HCT116 (cell line): Measurements from ENCODE around the gene NAXE. TPM values are rescaled to one million over a fixed set of nuclear protein-coding genes. Genes with fewer than 3 reads are reported as not detected.

Experiments
- ATAC-seq: fragments of 200-7000 bp; cut with Tn5 transposase; 2 replicates; pipeline ENCODE4 v1.9.1; 2020; ENCODE audit warnings: mild to moderate bottlenecking, moderate library complexity
- BruUV-seq: library from RNA; stranded (reverse); fragments of 400-500 nt; replicated peaks from 2 replicates; lab custom pipeline; 2021; lab: Mats Ljungman, UMichigan
- CTCF ChIA-PET: fragments of 300-600 bp; sonication (Branson Sonifier 250); formaldehyde crosslinking; loops from one replicate; lab custom pipeline; 2021; ENCODE audit warnings: antibody characterized with exemption; lab: Charles Lee
- POLR2A ChIA-PET: fragments of 300-600, 350-600 bp; sonication (Branson Sonifier 250); formaldehyde crosslinking; loops from one replicate; lab custom pipeline; 2021; ENCODE audit warnings: antibody characterized with exemption; lab: Charles Lee
- RAD21 ChIA-PET, 2 experiments: fragments of 300-600 bp; sonication (Branson Sonifier 250); formaldehyde crosslinking; loops; one replicate each; lab custom pipeline; 2023; ENCODE audit warnings: low total read pairs in 2 of 2; ENCODE audit not compliant: uncharacterized antibody in 2 of 2, unreplicated experiment in 2 of 2, low non-redundant PET in 1 of 2; lab: Charles Lee
- DNase-seq: peaks from one replicate; pipeline ENCODE4 v3.0.0-alpha.2; 2010; ENCODE audit warnings: low read depth, low spot score
- H2AFZ ChIP-seq: fragments of 200-600 bp; shearing (Covaris generic), sonication (generic); 2 replicates; pipeline ENCODE4 v1.6.1; 2017; ENCODE audit warnings: low read depth, mixed run types, mixed read lengths, antibody characterized with exemption, low read length; ENCODE audit not compliant: poor library complexity, severe bottlenecking
- H3K27ac ChIP-seq: 2 replicates; pipeline ENCODE4 v1.5.1; 2012; ENCODE audit warnings: low read depth, low read length
- H3K27me3 ChIP-seq: fragments of 200-600 bp; sonication (generic); 2 replicates; pipeline ENCODE4 v1.6.1; 2016; ENCODE audit warnings: mixed run types, low read length, mixed read lengths; ENCODE audit not compliant: insufficient read depth
- H3K36me3 ChIP-seq, 2 experiments: fragments of 200-500 bp in 1 of 2; fragments of 200-600 bp in 1 of 2; sonication (Bioruptor generic) in 1 of 2; sonication (generic) in 1 of 2; 2 replicates each; pipeline versions ENCODE4 v1.5.1 to v1.6.1; 2014 to 2016; ENCODE audit warnings: low read length in 2 of 2, inconsistent platforms in 1 of 2, mixed read lengths in 1 of 2, mixed run types in 1 of 2; ENCODE audit not compliant: insufficient read depth in 2 of 2, control insufficient read depth in 1 of 2
- H3K4me1 ChIP-seq, 2 experiments: fragments of 200-600 bp in 1 of 2; sonication (generic) in 1 of 2; 2 replicates each; pipeline versions ENCODE4 v1.5.1 to v1.6.1; 2012 to 2017; ENCODE audit warnings: low read length in 2 of 2, inconsistent platforms in 1 of 2, mild to moderate bottlenecking in 1 of 2, mixed read lengths in 1 of 2, mixed run types in 1 of 2, moderate library complexity in 1 of 2; ENCODE audit not compliant: insufficient read depth in 2 of 2, control insufficient read depth in 1 of 2
- H3K4me2 ChIP-seq: fragments of 200-600 bp; sonication (generic); 2 replicates; pipeline ENCODE4 v1.6.1; 2017; ENCODE audit warnings: mixed run types, low read length, mixed read lengths
- H3K4me3 ChIP-seq, 2 experiments: fragments of 200-600 bp in 1 of 2; sonication (generic) in 1 of 2; replicated peaks in 1 of 2; 2 replicates each; pipeline ENCODE4 v1.5.1; 2011 to 2016; ENCODE audit warnings: low read length in 2 of 2, control low read depth in 1 of 2, low read depth in 1 of 2, mild to moderate bottlenecking in 1 of 2, mixed read lengths in 1 of 2, mixed run types in 1 of 2
- H3K79me2 ChIP-seq: fragments of 200-600 bp; sonication (generic); 2 replicates; pipeline ENCODE4 v1.6.1; 2017; ENCODE audit warnings: mild to moderate bottlenecking, mixed run types, low read length, moderate library complexity, mixed read lengths; ENCODE audit not compliant: insufficient read depth
- H3K9ac ChIP-seq: fragments of 200-600 bp; sonication (generic); 2 replicates; pipeline ENCODE4 v1.6.1; 2016; ENCODE audit warnings: low read length, mixed read lengths
- H3K9me2 ChIP-seq: fragments of 200-600 bp; sonication (generic), shearing (Covaris generic); 2 replicates; pipeline ENCODE4 v1.6.1; 2017; ENCODE audit warnings: mixed run types, mild to moderate bottlenecking, moderate library complexity; ENCODE audit not compliant: insufficient read depth
- H3K9me3 ChIP-seq, 2 experiments: fragments of 200-500 bp in 1 of 2; fragments of 200-600 bp in 1 of 2; sonication (Bioruptor generic) in 1 of 2; sonication (generic) in 1 of 2; 2 replicates each; pipeline ENCODE4 v1.6.1; 2014 to 2017; ENCODE audit warnings: low read length in 2 of 2, mixed read lengths in 2 of 2, inconsistent platforms in 1 of 2, low read depth in 1 of 2, mild to moderate bottlenecking in 1 of 2, mixed run types in 1 of 2, moderate library complexity in 1 of 2; ENCODE audit not compliant: control insufficient read depth in 1 of 2, insufficient read depth in 1 of 2
- H4K20me1 ChIP-seq: fragments of 200-600 bp; sonication (generic), shearing (Covaris generic); 2 replicates; pipeline ENCODE4 v1.6.1; 2017; ENCODE audit warnings: mixed run types, mild to moderate bottlenecking, moderate library complexity; ENCODE audit not compliant: insufficient read depth
- CBX3 ChIP-seq: IDR thresholded peaks from 2 replicates; pipeline ENCODE4 v1.6.1; 2012; ENCODE audit warnings: low read depth
- EGR1 ChIP-seq: IDR thresholded peaks from 2 replicates; pipeline ENCODE4 v1.6.1; 2012; ENCODE audit warnings: low read depth
- ELF1 ChIP-seq: IDR thresholded peaks from 2 replicates; pipeline ENCODE4 v1.6.1; 2012; ENCODE audit warnings: low read depth, borderline replicate concordance
- EZH2 ChIP-seq: fragments of 200-600 bp; sonication (generic); IDR thresholded peaks from 2 replicates; pipeline ENCODE4 v1.6.1; 2017; ENCODE audit warnings: antibody characterized with exemption, mixed run types
- FOSL1 ChIP-seq: IDR thresholded peaks from 2 replicates; pipeline ENCODE4 v1.6.1; 2012; ENCODE audit warnings: low read depth
- MAX ChIP-seq: IDR thresholded peaks from 2 replicates; pipeline ENCODE4 v1.6.1; 2012
- POLR2A ChIP-seq: IDR thresholded peaks from 2 replicates; pipeline ENCODE4 v1.7.0; 2011; ENCODE audit warnings: borderline replicate concordance; ENCODE audit not compliant: insufficient read depth, insufficient read length; ENCODE audit errors: extremely low read depth
- POLR2AphosphoS5 ChIP-seq: IDR thresholded peaks from 2 replicates; pipeline ENCODE4 v1.6.1; 2011; ENCODE audit warnings: mild to moderate bottlenecking, low read depth, low read length, moderate library complexity
- RAD21 ChIP-seq: IDR thresholded peaks from 2 replicates; pipeline ENCODE4 v1.6.1; 2012; ENCODE audit warnings: low read depth, mild to moderate bottlenecking
- REST ChIP-seq: IDR thresholded peaks from 2 replicates; pipeline ENCODE4 v1.6.1; 2012; ENCODE audit warnings: low read depth
- SIN3A ChIP-seq: IDR thresholded peaks from 2 replicates; pipeline ENCODE4 v1.6.1; 2012; ENCODE audit warnings: low read depth
- SRF ChIP-seq: IDR thresholded peaks from 2 replicates; pipeline ENCODE4 v1.6.1; 2012; ENCODE audit warnings: low read depth
- TCF7L2 ChIP-seq: IDR thresholded peaks from 2 replicates; pipeline ENCODE4 v1.7.0; 2011; ENCODE audit warnings: borderline replicate concordance, inconsistent platforms; ENCODE audit not compliant: insufficient read depth, insufficient read length; ENCODE audit errors: extremely low read depth
- intact Hi-C: fragments of 100-400 bp; cut with micrococcal nuclease; formaldehyde crosslinking; loops from 2 replicates; pipeline ENCODE4 v1.10.0; 2022
- total RNA-seq: library from RNA; stranded (reverse); gene quantifications from one replicate; pipeline ENCODE4 v1.2.1, GENCODE V29; 2021; ENCODE audit not compliant: unreplicated experiment
- TF ChIP-seq, protein P1 (sequence below): IDR thresholded peaks from 2 replicates; pipeline ENCODE4 v1.6.1; 2012

NAXE gene
- total RNA-seq, 1 experiment from 2014 or later = 139 TPM

GRCh38 chr1:156641761-156642264, 50.2 kb downstream of the NAXE start, which contains the start of gene BCAN:
Gene BCAN, plus strand, starts transcription at chr1:156642117. Its CDS starts 3,938 bp downstream, at chr1:156646055.
- no peaks in the 10 kb centered on the region for H4K20me1 ChIP-seq
- H3K4me1 ChIP-seq = peaks cover 8 to 27% of the 10 kb centered on the region in 2 experiments; a peak in 3 of 4 replicates
- H3K4me2 ChIP-seq = no peak within 1 kb of the TSS
- H2AFZ ChIP-seq = no peak within 1 kb of the TSS
- no TSS peak for BruUV-seq
- ChIA-PET RAD21 (no interaction called here), CTCF (interaction anchor here (5.9 kb wide), 1 partner anchor 13 kb away, joined by 33 read pairs; no protein-coding TSS in a partner anchor), POLR2A (interaction anchor here (1.2 to 1.3 kb wide), 2 partner anchors 19 to 84 kb away, joined by 3 to 4 read pairs; no protein-coding TSS in a partner anchor)
- H3K9me3 ChIP-seq = no peaks in the 10 kb centered on the region
- no peaks in the 10 kb centered on the region for H3K27me3 ChIP-seq
- H3K9me2 ChIP-seq = no peaks in the 10 kb centered on the region
- H3K27ac ChIP-seq = no peak within 1 kb of the TSS
- DNase-seq (no peak), ATAC-seq (no peak)
- peaks cover 30 to 44% of the 10 kb centered on the region in 2 experiments for H3K36me3 ChIP-seq
- no peak for TF ChIP-seq POLR2A
- TF ChIP-seq SIN3A = no peak
- no peak; the same call in 1 of the 2 replicates for TF ChIP-seq POLR2AphosphoS5
- TF ChIP-seq EZH2 = no peak
- TF ChIP-seq TCF7L2 = no peak
- no peak for TF ChIP-seq RAD21
- no peak for TF ChIP-seq FOSL1
- no peak for TF ChIP-seq EGR1
- H3K4me3 ChIP-seq = no peak within 1 kb of the TSS
- intact Hi-C loops = no loop called here
- H3K79me2 ChIP-seq = no peaks in the 10 kb centered on the region
- H3K9ac ChIP-seq = no peak within 1 kb of the TSS

DNA sequence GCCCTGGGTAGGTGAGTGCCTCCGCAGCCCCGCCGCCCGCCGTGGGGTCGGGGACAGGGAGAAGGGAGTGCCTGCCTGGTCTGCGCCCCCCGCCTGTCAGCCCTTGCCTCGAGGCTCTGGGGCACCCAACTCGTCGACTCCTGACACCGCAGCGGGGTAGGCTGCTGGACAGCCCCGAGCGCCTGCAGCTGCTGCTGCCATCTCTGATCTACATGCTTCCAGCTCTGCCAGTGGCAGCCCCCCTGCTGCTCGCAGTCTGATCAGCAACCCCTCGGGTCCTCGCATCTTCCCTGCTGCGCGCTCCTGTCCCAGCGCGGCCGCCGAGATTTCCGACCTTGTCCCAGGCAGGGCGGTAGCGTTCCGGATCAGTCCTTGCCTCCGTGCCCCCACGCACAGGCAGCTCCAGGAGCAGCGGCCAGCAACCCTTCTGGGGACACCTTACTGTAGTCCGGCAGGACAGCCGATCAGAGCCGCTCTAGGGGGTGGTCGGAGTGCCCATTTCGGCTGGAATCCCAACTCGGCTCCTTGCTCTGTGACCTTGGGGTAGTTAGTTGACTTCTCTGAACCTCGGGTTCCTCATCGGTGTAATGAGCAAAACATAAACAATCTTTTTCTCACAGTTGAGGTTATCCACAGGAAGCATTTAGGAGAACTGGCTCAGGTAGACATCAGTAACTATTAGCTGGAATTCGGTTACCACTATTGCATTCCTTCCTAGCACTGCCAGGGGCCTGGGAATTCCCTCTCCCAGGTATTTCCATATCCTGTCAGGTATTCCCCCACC, 50.9 kb downstream of the NAXE start:
- TSS peak; percentile 8 for BruUV-seq
- ChIA-PET POLR2A (interaction anchor here (1.3 kb wide), 1 partner anchor 19 kb away, joined by 4 read pairs; no protein-coding TSS in a partner anchor), RAD21 (no interaction called here), CTCF (interaction anchor here (5.9 kb wide), 1 partner anchor 14 kb away, joined by 33 read pairs; no protein-coding TSS in a partner anchor)
- Histone ChIP-seq H3K9me3 (no peaks in the 10 kb centered on the region), H3K4me1 (peaks cover 8 to 27% of the 10 kb centered on the region in 2 experiments; a peak in 3 of 4 replicates), H3K4me3 (no peak overlapping the region), H2AFZ (no peak overlapping the region), H3K79me2 (no peaks in the 10 kb centered on the region), H4K20me1 (no peaks in the 10 kb centered on the region), H3K9ac (no peak overlapping the region), H3K9me2 (no peaks in the 10 kb centered on the region), H3K36me3 (peaks cover 36 to 48% of the 10 kb centered on the region in 2 experiments), H3K27me3 (no peaks in the 10 kb centered on the region), H3K27ac (no peak overlapping the region), H3K4me2 (no peak overlapping the region)
- intact Hi-C loops = no loop called here
- DNase-seq (no peak), ATAC-seq (no peak)
- TF ChIP-seq FOSL1 (no peak), ELF1 (no peak), RAD21 (no peak), REST (no peak), EGR1 (no peak), SIN3A (no peak), MAX (no peak), SRF (no peak), CBX3 (no peak)
- TF ChIP-seq, protein P1, sequence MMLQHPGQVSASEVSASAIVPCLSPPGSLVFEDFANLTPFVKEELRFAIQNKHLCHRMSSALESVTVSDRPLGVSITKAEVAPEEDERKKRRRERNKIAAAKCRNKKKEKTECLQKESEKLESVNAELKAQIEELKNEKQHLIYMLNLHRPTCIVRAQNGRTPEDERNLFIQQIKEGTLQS = no peak
